Measurements from ENCODE around the gene PRODH.
"Not testable (repeated sequence)": the region's sequence is repeated elsewhere in the genome, so short reads cannot be mapped to it uniquely, and the experiment has no call there.

DNA sequence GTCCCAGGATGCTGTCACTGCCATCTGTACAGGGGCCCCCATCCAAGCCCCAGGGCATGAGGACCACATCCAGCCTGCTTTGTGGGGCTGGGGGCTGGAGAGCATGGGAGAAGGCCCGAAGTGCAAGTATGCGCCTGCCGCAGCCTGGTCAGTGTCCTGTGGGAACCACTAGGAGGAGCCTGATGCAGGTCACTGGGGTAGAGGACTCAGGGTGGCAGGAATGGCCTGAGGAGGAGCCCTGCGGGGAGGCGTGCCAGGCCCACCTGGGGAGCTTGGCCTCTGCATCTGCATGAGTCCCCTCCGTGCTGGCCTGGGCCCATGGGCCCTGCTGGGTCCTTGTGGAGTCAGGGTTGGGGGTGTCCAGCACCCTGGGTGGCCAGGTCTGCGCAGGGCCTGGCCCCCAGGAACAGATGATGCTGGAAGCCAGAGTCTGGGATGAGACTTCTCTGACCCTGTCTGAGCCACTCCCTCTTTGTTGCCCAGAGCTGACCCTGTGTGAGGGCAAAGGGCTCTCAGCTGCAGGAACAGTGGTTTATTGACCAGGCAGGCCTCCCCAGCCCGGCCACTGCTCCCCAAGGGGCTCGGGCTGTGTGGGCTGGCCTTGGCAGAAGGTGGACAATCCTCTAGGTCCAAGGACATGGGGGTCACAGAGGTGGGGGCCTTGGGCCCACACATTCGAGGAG is 23.7 kb downstream of the PRODH start:
- TF ChIP-seq, protein P1, sequence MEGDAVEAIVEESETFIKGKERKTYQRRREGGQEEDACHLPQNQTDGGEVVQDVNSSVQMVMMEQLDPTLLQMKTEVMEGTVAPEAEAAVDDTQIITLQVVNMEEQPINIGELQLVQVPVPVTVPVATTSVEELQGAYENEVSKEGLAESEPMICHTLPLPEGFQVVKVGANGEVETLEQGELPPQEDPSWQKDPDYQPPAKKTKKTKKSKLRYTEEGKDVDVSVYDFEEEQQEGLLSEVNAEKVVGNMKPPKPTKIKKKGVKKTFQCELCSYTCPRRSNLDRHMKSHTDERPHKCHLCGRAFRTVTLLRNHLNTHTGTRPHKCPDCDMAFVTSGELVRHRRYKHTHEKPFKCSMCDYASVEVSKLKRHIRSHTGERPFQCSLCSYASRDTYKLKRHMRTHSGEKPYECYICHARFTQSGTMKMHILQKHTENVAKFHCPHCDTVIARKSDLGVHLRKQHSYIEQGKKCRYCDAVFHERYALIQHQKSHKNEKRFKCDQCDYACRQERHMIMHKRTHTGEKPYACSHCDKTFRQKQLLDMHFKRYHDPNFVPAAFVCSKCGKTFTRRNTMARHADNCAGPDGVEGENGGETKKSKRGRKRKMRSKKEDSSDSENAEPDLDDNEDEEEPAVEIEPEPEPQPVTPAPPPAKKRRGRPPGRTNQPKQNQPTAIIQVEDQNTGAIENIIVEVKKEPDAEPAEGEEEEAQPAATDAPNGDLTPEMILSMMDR (IDR thresholded peaks at IDR 0.05): not testable (repeated sequence)
- not testable (repeated sequence) for TF ChIP-seq POLR2AphosphoS5 (IDR thresholded peaks at IDR 0.05)

Data from prostate gland (tissue), 2 donors.